GM12873 (cell line): ENCODE results near the gene PJVK.

Source experiments
- TF ChIP-seq, protein P1 (sequence below): IDR thresholded peaks from 2 replicates; pipeline ENCODE4 v1.5.1; 2012; ENCODE audit warnings: low read depth, mild to moderate bottlenecking, moderate library complexity, low read length, control low read depth; ENCODE audit not compliant: insufficient read depth; ENCODE audit errors: missing control alignments

PJVK gene

GRCh38 chr2:178414266-178415247 lies 36.6 kb upstream of the PJVK start:
- TF ChIP-seq, protein P1, sequence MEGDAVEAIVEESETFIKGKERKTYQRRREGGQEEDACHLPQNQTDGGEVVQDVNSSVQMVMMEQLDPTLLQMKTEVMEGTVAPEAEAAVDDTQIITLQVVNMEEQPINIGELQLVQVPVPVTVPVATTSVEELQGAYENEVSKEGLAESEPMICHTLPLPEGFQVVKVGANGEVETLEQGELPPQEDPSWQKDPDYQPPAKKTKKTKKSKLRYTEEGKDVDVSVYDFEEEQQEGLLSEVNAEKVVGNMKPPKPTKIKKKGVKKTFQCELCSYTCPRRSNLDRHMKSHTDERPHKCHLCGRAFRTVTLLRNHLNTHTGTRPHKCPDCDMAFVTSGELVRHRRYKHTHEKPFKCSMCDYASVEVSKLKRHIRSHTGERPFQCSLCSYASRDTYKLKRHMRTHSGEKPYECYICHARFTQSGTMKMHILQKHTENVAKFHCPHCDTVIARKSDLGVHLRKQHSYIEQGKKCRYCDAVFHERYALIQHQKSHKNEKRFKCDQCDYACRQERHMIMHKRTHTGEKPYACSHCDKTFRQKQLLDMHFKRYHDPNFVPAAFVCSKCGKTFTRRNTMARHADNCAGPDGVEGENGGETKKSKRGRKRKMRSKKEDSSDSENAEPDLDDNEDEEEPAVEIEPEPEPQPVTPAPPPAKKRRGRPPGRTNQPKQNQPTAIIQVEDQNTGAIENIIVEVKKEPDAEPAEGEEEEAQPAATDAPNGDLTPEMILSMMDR, result peak; percentile 94

DNA sequence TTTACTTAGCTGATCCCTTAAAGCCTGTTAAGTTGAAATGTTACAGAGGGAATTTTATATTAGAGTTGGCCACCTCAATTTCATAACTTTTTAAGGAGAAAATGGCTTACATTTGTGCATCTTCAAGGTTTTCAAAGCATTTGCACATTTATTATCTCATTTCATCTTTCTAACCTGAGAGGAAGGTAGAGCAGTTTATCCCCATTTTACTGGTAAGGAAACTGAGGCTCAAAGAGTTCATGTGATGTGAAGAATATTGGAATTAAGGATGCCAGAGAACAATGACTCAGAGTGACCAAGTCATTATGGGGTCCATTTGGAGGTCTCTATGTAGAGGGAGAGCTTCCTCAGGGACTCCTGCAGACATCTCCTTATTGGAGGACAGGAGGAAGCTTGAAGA lies 35.2 kb upstream of the PJVK start:
- TF ChIP-seq, protein P1, result no peak

- TF ChIP-seq, protein P1, result no peak
Observed at GRCh38 chr2:178417916-178418315, 33.3 kb upstream of the PJVK start.

DNA sequence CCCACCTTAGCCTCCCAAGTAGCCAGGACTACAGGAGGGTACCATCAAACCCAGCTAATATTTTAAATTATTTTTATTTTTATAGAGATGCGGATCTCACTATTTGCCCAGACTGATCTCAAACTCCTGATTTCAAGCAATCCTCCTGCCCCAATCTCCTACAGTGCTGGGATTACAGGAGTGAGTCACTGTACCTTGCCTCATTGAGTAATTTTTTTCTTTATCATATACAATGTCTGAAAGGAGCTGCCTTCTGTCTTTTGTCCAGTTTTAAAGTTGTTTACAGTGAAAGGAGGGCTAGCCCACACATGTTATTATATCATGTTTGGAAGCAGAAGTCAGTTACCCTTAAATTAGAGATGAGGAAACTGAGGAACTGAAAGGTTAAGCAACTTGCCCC lies 32.8 kb upstream of the PJVK start:
- TF ChIP-seq, protein P1, result no peak

GRCh38 chr2:178419123-178419522 lies 32.1 kb upstream of the PJVK start:
- TF ChIP-seq, protein P1, result peak; percentile 30

DNA sequence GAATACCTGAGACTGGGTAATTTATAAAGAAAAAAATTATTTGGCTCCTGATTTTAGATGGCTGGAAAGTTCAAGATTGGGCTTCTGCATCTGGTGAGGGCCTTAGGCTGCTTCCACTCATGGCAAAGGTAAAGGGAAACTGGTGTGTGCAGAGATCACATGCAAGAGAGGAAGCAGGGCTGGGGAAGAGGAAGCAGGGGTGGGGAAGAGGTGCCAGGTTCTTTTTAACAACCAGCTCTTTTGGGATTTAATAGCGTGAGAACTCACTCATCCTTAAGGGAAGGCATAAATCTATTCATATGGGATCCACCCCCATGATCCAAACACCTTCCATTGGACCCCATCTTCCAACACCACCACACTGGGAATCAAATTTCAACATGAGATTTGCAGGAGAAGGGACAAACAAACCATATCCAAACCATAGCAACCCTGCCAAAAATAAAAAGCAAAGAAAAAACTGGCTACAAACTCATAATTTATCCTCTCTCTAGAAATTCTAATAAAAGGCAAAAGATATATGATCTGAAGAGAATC lies 30.6 kb upstream of the PJVK start:
- TF ChIP-seq, protein P1, result no peak

GRCh38 chr2:178422097-178422496 lies 29.1 kb upstream of the PJVK start:
- TF ChIP-seq, protein P1, result no peak
